Stomach smooth muscle (tissue), 2 donors: ENCODE measurements around the gene LRMDA.

Experiments
- H3K27ac ChIP-seq: one replicate; pipeline ENCODE4 v1.7.0; 2013; ENCODE audit warnings: mild to moderate bottlenecking, low read length, inconsistent platforms
- H3K27me3 ChIP-seq, 2 donors: one replicate each; pipeline ENCODE4 v1.7.0; 2013; ENCODE audit warnings: low read length in 2 of 2; ENCODE audit not compliant: insufficient read depth in 2 of 2, control insufficient read depth in 1 of 2
- H3K36me3 ChIP-seq, 2 donors: one replicate each; pipeline ENCODE4 v1.7.0; 2013; ENCODE audit warnings: low read length in 2 of 2; ENCODE audit not compliant: control insufficient read depth in 2 of 2, insufficient read depth in 2 of 2
- H3K4me1 ChIP-seq: one replicate; pipeline ENCODE4 v1.7.0; 2013; ENCODE audit warnings: low read length; ENCODE audit not compliant: control insufficient read depth, insufficient read depth
- H3K4me3 ChIP-seq, 2 donors: one replicate each; pipeline ENCODE4 v1.7.0; 2013; ENCODE audit warnings: low read length in 2 of 2
- H3K9ac ChIP-seq, 2 donors: one replicate each; pipeline ENCODE4 v1.7.0; 2013; ENCODE audit warnings: low read length in 2 of 2, mild to moderate bottlenecking in 1 of 2
- H3K9me3 ChIP-seq, 2 donors: one replicate each; pipeline ENCODE4 v1.7.0; 2013; ENCODE audit warnings: low read length in 2 of 2; ENCODE audit not compliant: control insufficient read depth in 2 of 2
- donor health status: healthy.
- donor health status: Pancreatic carcinoma.

The LRMDA gene

DNA sequence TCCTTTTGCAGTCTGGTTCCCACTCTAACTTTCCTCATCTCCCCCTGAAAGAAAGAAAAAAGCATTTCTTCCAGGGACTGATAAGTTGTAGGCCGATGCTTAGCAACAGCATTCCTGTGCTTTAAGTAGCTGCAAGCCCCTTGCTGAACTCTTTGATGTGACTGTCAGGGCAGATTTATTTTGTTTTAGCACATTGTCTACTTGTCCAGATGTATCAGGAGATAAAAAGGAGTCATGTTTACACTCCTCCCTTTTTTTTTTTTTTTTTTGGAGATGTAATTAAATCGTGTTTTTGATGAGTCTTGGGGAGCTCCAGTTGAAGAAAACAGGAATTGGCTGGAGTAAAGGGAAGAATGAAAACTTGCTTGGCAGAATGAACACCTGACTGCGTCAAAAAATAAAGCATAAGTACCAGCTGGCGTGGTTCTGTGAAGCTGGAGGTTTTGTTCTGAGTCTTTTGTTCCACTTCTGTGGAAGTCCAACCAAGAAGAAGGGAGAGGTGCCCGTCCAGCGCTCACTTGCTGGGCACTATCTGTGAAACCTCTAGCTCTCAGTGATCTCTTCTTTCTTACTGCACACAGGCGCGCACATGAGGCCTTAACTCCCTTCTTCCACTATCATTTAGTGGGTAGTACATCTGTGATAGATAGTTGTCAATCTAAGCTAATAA is 871.7 kb downstream of the LRMDA start:
- Histone ChIP-seq H3K27me3 (no peaks in the 10 kb centered on the region), H3K27ac (no peak overlapping the region), H3K9ac (no peak overlapping the region), H3K4me1 (no peaks in the 10 kb centered on the region), H3K4me3 (no peak overlapping the region), H3K9me3 (no peaks in the 10 kb centered on the region), H3K36me3 (no peaks in the 10 kb centered on the region)

DNA sequence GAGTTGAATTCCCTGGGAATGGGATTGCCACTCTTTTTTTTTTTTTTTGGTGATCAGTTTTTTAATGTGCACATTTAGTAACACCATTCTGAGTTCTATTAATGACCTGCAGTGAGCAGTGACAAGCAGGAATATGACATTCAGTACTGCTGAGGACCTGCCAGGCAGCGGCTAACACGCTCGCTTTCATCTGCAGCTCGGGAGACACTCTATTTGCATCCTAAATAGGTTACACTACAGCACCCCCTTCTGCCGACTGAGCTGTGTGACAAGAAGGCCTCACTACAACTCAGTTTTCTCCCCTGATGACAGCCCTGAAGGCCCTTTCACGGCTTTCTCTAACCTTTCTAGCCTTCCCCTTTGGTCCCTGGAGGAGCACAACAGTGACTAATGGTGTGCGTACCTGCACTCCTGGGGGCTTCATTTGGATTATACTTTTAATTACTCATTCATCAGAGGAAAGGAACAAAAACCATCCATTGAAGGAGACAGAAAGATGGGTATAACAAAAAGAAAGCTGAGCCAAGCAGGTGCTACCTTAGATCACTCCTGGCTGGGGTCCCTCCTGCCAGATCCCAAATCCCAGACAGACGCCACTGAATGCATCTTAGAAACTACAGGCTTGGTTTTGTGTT is 872.4 kb downstream of the LRMDA start:
- Histone ChIP-seq H3K27me3 (no peaks in the 10 kb centered on the region), H3K4me3 (no peak overlapping the region), H3K27ac (no peak overlapping the region), H3K36me3 (no peaks in the 10 kb centered on the region), H3K9ac (no peak overlapping the region), H3K4me1 (no peaks in the 10 kb centered on the region), H3K9me3 (no peaks in the 10 kb centered on the region)

DNA sequence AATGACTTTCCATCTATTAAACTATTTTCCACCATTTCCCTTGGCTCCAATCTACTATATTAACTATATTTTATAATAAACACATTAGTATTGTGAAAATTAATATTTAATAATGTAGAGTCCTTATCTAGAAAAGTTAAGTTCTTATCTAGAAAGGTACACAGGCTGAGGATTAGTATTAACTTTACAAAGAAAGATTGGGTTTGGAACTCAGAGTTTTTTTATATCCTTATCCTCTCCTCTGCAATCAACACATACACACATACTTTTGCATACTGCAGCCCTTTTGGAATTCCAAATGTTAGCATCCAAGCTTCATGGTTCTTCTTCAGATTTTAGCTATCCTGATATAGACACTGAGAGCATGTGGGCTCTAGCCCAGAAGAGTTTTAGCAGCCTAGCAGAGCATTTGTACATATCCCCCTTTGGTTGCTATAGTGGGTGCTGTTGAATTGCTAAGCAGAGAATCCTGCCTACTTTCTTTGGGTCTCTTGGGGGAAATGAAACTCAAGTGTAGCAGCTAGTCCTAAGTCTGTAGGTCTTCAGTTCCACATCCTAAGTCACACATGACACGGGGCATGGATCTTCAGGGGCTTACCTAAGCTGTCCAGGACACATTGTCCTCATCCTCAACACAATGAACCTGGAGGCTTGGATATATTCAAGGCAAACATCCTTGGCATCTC is 874.6 kb downstream of the LRMDA start:
- Histone ChIP-seq H3K36me3 (no peaks in the 10 kb centered on the region), H3K4me1 (no peaks in the 10 kb centered on the region), H3K9me3 (no peaks in the 10 kb centered on the region), H3K4me3 (no peak overlapping the region), H3K9ac (no peak overlapping the region), H3K27ac (no peak overlapping the region), H3K27me3 (no peaks in the 10 kb centered on the region)

DNA sequence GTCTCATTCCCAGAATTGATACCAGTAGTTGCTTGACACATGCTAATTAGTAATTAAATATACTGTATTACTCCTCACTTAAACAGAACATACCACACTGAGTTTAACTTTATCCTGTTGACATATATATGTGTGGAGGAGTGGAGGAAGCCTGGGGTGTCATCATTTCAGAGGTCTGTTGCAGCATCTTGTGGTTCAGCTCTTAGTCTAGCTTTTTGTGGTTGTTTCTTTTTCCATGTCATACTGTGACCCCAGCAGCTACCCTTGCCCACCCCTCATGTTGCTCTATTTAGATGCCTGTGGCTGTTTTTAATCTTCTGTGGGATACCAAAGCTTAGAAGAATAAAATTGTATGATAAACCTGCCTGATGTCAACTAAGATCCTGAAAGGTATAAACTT is 875.4 kb downstream of the LRMDA start:
- Histone ChIP-seq H3K4me1 (no peaks in the 10 kb centered on the region), H3K36me3 (no peaks in the 10 kb centered on the region), H3K4me3 (no peak overlapping the region), H3K27ac (no peak overlapping the region), H3K27me3 (no peaks in the 10 kb centered on the region), H3K9me3 (no peaks in the 10 kb centered on the region), H3K9ac (no peak overlapping the region)

DNA sequence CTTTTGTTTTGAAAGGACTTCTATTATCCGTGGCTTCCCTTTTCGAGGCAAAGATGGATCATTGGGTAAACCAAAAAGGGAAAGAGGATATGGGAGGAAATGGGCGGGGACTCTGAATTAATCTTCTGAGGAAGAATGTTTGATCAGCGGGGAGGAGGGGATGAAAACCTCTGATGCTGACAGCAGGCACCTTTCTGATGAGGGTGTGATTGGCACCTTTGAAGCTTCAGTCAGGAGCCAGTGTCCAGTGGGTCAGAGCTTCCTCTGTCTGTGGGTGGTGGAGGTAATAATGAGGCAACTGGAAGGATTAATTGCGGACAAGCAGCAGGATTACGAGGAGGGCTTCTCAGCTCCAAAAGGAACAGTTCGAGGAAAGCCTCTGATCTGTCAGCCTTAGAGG is 877.6 kb downstream of the LRMDA start:
- no peaks in the 10 kb centered on the region for H3K9me3 ChIP-seq
- no peak overlapping the region for H3K4me3 ChIP-seq
- no peaks in the 10 kb centered on the region for H3K36me3 ChIP-seq
- no peak overlapping the region for H3K27ac ChIP-seq
- no peaks in the 10 kb centered on the region for H3K4me1 ChIP-seq
- no peaks in the 10 kb centered on the region for H3K27me3 ChIP-seq
- no peak overlapping the region for H3K9ac ChIP-seq

DNA sequence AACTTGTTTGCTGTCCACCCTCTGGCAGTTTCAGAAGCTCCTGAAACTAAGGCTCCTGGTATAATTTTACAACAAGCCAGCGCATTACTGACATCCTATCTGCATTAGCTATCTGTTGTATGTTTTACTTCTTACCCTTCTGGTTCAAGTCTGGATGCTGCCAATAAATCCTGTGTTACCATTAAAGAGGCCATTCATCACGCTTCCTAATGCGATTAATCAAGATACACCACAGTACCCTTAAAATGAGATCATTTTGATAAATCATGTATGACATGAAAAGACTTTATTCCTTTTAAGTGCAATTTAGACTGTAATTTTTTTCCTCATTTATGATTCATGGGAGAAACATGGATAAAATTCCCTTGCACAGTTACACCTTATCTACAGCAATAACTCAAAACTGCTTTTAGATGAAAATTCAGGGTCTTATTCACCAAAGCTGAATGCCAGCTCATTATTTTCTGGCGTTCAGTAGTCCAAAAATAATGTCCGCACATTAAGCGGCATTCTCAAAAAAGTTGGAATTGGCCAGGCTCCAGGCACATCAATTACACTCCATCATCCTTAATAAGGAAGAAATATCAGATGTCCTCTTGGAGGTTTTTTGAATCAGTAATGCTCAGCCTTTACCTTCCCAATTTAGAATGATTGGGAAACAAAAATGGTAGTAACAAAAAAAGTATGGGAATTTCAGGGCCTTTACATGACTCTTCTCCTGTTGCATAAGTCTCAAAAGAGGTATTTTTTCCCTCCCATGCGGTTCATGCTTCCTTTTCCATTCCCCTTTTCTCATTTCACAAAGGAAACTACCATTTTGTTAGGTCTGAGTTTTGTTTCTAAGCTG is 878.5 kb downstream of the LRMDA start:
- Histone ChIP-seq H3K4me1 (no peaks in the 10 kb centered on the region), H3K9me3 (no peaks in the 10 kb centered on the region), H3K36me3 (no peaks in the 10 kb centered on the region), H3K27me3 (no peaks in the 10 kb centered on the region), H3K27ac (no peak overlapping the region), H3K4me3 (no peak overlapping the region), H3K9ac (no peak overlapping the region)

DNA sequence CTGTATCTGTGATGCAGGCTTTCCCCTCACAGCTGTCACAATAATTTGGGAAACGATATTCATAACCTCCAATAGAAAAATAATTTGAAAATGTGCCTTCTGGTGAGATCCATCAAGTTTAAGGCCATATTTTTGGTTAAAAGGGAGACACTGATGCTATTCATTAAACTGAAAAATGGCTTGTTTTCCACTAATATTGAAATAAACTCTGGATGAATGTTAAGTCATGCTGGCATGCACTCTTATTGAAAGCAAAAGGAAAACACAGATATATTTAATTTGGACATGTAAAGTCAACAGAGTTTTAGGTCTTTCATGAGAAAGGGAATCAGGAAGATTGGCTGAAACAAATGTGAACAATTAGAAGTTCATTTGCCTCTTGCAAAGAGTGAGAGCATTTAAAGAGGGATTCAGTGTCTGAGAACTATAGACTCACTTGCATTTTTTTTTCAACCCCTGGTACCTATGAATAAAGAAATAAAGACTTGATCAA is 879.2 kb downstream of the LRMDA start:
- Histone ChIP-seq H3K27me3 (no peaks in the 10 kb centered on the region), H3K36me3 (no peaks in the 10 kb centered on the region), H3K9me3 (no peaks in the 10 kb centered on the region), H3K27ac (no peak overlapping the region), H3K9ac (no peak overlapping the region), H3K4me1 (no peaks in the 10 kb centered on the region), H3K4me3 (no peak overlapping the region)

DNA sequence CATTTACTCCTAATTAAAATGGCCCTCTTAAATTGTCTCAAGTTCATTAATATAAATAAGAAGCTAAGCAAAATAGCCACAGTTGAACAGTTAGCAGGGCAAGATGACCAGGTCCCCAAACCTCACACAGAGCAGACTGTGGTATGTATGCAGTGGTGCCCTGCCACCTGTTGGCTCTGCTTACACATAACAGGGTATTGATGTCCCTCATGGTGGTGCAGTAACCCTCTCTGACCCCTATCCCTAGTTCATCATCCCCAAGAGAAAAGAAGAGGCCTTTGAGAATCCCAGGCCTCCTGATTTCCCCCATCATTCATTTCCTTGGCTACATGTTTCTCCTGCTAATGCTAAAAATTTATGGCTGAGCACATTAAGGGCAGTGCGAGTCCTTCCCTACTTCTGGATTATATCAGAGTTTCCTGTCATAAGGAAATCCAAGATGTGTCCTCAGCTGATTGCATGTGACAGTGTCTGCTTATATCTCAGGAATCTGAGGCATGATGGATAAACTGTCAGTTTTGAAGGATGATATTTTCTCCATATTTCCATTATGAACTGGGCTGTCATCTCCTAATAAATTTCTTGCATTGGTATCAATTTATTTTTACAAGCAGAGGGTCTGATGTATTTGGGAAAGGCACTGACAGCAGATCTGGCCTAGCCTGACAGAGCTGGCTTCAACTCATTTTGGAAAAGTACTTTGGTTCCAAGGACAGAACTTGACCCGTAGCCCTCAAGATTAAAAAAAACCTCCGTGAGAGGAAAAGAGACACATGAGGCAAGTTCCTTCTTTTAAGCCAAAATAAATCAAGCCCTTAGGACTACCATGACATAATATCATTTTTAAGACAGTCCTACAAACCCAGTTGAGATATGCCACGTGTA is 880.6 kb downstream of the LRMDA start:
- Histone ChIP-seq H3K27ac (no peak overlapping the region), H3K4me1 (no peaks in the 10 kb centered on the region)

DNA sequence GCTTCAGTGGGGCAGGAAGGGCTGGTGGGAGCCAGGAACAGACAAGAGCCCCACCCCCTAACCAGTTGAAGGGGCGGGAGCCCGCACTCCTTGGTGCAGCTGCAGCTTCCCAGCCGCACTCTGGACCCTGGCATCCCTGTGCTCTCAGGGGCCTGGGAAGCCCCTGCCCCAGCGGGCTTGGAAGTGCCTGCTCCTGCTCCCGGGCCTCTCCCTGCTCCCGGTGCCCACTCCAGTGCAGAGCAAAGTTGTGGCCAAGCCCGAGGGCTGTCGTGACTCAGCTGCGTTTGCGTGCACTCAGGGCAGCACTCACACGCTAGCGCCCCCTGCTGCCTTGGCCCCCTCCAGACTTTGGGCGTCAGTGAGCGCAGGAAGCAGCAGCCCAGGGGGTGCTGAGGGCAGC is 883.8 kb downstream of the LRMDA start:
- H3K27ac ChIP-seq, result no peak overlapping the region
- H3K4me1 ChIP-seq, result no peaks in the 10 kb centered on the region
- no peaks in the 10 kb centered on the region for H3K36me3 ChIP-seq
- no peaks in the 10 kb centered on the region for H3K27me3 ChIP-seq
- no peak overlapping the region for H3K4me3 ChIP-seq
- no peak overlapping the region for H3K9ac ChIP-seq
- no peaks in the 10 kb centered on the region for H3K9me3 ChIP-seq

More for the DNA sequence above, 880.6 kb downstream of the LRMDA start:
- Histone ChIP-seq H3K27me3 (no peaks in the 10 kb centered on the region), H3K36me3 (no peaks in the 10 kb centered on the region), H3K9me3 (no peaks in the 10 kb centered on the region), H3K4me3 (no peak overlapping the region), H3K9ac (no peak overlapping the region)

DNA sequence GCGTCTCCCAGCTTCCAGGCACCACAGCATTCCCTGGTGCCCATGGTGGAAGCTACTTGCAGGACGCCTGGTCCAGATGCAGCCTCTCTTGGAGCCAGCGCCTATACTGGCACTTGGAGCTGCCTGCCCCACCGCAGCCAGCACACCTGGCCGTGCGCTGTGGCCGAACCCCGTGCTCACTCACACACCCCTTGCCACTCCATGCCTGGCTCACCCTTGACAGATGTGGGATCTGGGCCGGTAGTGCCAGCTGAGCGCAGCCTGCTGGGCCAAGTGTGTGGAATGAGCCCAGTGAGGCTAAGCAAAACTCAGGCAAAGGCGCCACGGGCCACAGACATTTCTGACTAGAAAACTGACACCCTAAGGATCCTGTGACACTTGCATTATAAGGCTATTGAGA is 884.8 kb downstream of the LRMDA start:
- no peak overlapping the region for H3K9ac ChIP-seq
- no peak overlapping the region for H3K27ac ChIP-seq

More for the DNA sequence above, 884.8 kb downstream of the LRMDA start:
- no peaks in the 10 kb centered on the region for H3K9me3 ChIP-seq
- no peaks in the 10 kb centered on the region for H3K36me3 ChIP-seq
- no peaks in the 10 kb centered on the region for H3K27me3 ChIP-seq
- H3K4me3 ChIP-seq, result no peak overlapping the region
- H3K4me1 ChIP-seq, result no peaks in the 10 kb centered on the region
